ENCODE results near the gene P3H3.

Gene P3H3

DNA sequence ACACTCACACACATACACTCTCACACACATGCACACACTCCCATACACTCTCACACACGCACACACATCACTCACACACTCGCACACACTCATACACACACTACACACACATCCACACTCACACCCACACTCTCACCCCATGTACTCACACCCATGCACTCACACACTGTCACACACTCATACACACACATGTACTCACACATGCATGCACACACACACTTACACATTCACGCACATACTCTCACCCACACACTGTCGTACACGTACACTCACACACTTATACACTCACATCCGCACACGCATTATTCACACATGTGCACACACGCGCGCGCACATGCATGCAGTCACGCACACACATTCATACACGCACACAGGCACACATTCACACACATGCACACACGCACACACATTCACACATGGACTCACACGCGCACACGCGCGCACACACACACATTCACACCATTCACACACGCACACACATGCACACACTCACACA, 10.5 kb upstream of the P3H3 start:
- TF ChIP-seq POLR2A (IDR thresholded peaks at IDR 0.05; ENCODE audit: low read length): no peak
- no peak for TF ChIP-seq GATA1 (IDR thresholded peaks at IDR 0.05; ENCODE audit: low read depth, low read length)
- DNase-seq: no peak

DNA sequence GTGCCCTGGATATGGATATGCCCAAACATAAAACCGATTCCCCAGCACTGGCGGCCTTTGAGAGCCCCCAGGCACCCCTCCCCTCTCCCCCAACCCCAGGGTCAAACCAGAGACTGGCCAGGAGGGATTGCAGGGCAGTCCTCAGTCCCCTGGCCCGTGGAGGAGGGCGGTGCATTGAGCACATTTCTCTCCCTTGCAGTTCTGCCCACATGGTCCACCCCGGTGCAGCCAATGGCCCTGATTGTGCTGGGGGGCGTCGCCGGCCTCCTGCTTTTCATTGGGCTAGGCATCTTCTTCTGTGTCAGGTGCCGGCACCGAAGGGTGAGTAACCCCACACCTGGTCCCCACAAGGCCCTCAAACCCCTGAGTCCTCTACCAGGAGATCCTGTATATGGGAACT, 10.0 kb upstream of the P3H3 start:
- TF ChIP-seq POLR2A (IDR thresholded peaks at IDR 0.05; ENCODE audit: low read length) (no peak), GATA1 (IDR thresholded peaks at IDR 0.05; ENCODE audit: low read depth, low read length) (no peak)
- DNase-seq: no peak

- TF ChIP-seq GATA1 (IDR thresholded peaks at IDR 0.05; ENCODE audit: low read depth, low read length) (no peak), POLR2A (IDR thresholded peaks at IDR 0.05; ENCODE audit: low read length) (no peak)
- no peak for DNase-seq
Observed at GRCh38 chr12:6818645-6819044, 9.6 kb upstream of the P3H3 start.

DNA sequence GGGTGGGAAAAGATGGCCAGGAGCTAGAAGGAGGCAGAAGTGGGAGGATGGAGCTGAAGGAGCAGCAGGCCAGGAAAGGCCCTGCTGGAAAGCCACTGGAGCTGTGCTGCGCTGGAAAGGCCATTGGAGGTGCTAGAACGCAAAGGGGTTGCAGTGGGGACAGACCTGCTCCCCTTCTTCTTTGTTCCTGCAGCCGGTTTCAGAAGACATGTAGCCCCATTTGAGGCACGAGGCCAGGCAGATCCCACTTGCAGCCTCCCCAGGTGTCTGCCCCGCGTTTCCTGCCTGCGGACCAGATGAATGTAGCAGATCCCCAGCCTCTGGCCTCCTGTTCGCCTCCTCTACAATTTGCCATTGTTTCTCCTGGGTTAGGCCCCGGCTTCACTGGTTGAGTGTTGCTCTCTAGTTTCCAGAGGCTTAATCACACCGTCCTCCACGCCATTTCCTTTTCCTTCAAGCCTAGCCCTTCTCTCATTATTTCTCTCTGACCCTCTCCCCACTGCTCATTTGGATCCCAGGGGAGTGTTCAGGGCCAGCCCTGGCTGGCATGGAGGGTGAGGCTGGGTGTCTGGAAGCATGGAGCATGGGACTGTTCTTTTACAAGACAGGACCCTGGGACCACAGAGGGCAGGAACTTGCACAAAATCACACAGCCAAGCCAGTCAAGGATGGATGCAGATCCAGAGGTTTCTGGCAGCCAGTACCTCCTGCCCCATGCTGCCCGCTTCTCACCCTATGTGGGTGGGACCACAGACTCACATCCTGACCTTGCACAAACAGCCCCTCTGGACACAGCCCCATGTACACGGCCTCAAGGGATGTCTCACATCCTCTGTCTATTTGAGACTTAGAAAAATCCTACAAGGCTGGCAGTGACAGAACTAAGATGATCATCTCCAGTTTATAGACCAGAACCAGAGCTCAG, 8.8 kb upstream of the P3H3 start:
- no peak for TF ChIP-seq POLR2A (IDR thresholded peaks at IDR 0.05; ENCODE audit: low read length)
- TF ChIP-seq GATA1 (IDR thresholded peaks at IDR 0.05; ENCODE audit: low read depth, low read length): no peak
- DNase-seq: no peak

GRCh38 chr12:6820166-6820565, 8.0 kb upstream of the P3H3 start:
- TF ChIP-seq POLR2A (IDR thresholded peaks at IDR 0.05; ENCODE audit: low read length) (no peak), GATA1 (IDR thresholded peaks at IDR 0.05; ENCODE audit: low read depth, low read length) (no peak)
- DNase-seq: no peak

GRCh38 chr12:6821591-6822425, 6.4 kb upstream of the P3H3 start, which contains the start of gene GPR162:
Gene GPR162 (plus strand): TSS chr12:6821821. CDS start chr12:6823899, 2,078 bp downstream.
- TF ChIP-seq POLR2A (IDR thresholded peaks at IDR 0.05; ENCODE audit: low read length) (no peak), GATA1 (IDR thresholded peaks at IDR 0.05; ENCODE audit: low read depth, low read length) (no peak)
- no peak for DNase-seq

DNA sequence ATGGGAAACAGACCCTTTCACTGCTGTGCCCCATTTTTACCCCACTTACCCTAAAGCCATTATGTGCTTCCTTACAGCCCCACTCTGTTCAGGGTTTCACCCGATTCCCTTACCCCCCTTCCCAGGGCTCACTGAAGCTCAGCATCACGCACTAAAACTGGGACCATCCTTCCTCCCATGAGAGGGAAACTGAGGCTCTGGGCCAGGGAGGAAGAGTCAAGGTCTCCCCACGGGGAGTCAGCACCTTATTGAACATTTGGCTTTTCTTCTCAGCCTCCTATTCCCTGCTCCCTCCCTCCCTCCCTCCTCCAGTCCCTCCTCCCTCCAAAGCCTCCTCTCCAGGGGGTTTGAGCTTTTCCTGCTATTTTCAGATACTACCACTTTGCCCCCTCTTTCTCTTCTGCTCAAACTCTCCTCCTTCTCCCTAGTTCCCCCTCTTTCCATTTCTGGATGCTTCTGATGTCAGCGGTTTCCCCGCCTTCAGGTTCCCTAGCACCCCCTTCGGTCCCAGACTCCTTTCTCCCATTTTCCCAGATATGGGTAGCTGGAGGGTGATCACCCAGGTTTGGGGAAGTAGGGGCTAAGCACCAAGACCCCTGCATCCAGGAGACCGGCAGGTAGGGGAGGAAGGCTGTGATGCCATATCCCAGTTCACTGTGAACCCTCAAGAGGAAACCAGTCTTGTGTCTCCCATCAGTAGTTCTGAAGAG, 5.6 kb upstream of the P3H3 start:
- DNase-seq: no peak
- TF ChIP-seq POLR2A (IDR thresholded peaks at IDR 0.05; ENCODE audit: low read length) (no peak), GATA1 (IDR thresholded peaks at IDR 0.05; ENCODE audit: low read depth, low read length) (no peak)

DNA sequence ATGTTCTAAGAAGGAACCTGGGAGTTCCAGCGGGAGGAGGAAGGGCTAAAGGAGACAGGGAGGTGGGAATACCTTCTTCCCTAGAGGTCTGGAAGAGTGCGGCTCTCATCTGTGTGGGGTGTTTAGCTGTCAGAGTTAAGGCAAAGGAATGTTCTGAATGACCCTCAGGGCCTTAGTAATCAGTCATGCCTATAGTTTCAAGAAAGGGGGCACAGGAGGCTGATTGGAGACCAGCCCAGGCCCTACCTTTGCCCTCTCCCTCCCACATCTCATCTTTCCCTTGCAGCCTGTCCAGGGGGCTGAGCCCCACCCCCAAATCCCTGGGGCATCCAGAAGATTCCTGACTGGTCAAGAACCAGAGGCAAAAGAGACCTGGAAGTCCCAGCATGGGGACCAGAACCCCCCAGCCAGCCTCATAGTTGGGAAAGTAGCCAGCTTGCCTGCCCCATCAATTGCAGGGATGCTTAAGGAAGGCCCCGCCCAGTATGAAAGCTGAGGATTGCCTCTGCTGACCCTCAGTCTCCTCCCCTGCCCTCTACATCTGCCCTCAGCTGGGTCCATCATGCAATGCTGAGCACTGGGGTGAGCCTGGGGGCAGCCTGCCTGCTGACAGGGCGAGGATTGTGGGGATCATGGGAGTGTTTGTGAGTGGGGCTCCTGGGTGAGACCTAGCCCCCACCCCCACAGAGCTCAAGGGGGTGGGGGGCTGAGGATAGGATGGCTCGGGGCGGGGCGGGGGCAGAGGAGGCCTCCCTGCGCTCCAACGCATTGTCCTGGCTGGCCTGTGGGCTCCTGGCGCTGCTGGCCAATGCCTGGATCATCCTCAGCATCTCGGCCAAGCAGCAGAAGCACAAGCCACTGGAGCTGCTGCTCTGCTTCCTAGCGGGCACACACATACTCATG, 4.8 kb upstream of the P3H3 start:
- no peak for TF ChIP-seq POLR2A (IDR thresholded peaks at IDR 0.05; ENCODE audit: low read length)
- TF ChIP-seq GATA1 (IDR thresholded peaks at IDR 0.05; ENCODE audit: low read depth, low read length): no peak

GRCh38 chr12:6824085-6824775, 4.0 kb upstream of the P3H3 start:
- TF ChIP-seq POLR2A (IDR thresholded peaks at IDR 0.05; ENCODE audit: low read length) (no peak), GATA1 (IDR thresholded peaks at IDR 0.05; ENCODE audit: low read depth, low read length) (no peak)
- no peak for DNase-seq

More for the DNA sequence above, 4.8 kb upstream of the P3H3 start:
- no peak for DNase-seq

DNA sequence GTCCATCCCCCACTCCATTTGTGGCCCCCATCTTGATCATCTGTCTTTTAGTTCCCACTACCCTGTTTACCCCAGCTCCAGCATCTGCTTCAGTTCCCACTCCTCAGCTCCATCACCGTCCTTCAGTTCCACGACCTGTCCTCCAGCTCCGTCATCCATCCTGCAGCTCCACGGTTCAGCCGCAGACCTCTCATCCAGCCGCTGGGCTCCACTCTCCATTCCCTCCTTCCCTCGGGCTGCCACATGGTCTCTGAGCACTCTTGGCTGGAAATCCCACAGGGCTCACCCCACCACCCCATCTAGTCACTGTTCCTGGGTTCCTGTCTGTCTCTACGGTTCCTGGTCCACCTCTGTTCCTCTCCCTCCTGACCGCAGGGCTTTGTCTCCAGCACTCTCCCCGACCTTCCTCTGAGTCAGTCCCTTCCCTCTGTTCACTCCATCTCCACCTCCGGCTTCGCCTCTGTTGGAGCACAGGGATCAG, 3.3 kb upstream of the P3H3 start:
- TF ChIP-seq GATA1 (IDR thresholded peaks at IDR 0.05; ENCODE audit: low read depth, low read length) (no peak), POLR2A (IDR thresholded peaks at IDR 0.05; ENCODE audit: low read length) (no peak)
- DNase-seq: no peak

- peak; percentile 71 to 86 for DNase-seq
- no peak for TF ChIP-seq POLR2A (IDR thresholded peaks at IDR 0.05; ENCODE audit: low read length)
- no peak for TF ChIP-seq GATA1 (IDR thresholded peaks at IDR 0.05; ENCODE audit: low read depth, low read length)
Observed at GRCh38 chr12:6825398-6826124, 2.6 kb upstream of the P3H3 start.
